Upper lobe of left lung (tissue), 4 donors: Measurements from ENCODE around the gene PPM1H.

Source experiments
- CTCF ChIP-seq, 6 experiments: fragments of 450-650 bp in 4 of 6; fragments of 200-600 bp in 2 of 6; sonication (generic) in 2 of 6; IDR thresholded peaks; one replicate each; pipeline ENCODE4 v1.5.1; 2016 to 2019; ENCODE audit warnings: antibody characterized with exemption in 6 of 6
- EP300 ChIP-seq, 4 donors: sonication (generic); formaldehyde crosslinking; IDR thresholded peaks; one replicate each; pipeline ENCODE4 v1.5.1; 2017; ENCODE audit warnings: antibody characterized with exemption in 4 of 4, control low read depth in 2 of 4

GRCh38 chr12:62724947-62725451, 210.0 kb downstream of the PPM1H start:
- no peak for TF ChIP-seq CTCF (IDR thresholded peaks at IDR 0.05)
- TF ChIP-seq EP300 (IDR thresholded peaks at IDR 0.05): peak in 1 of 4 donors; percentile 87
